GM21529 (cell line): ENCODE data around the gene PLCB4.
"Not testable (repeated sequence)": the region's sequence is repeated elsewhere in the genome, so short reads cannot be mapped to it uniquely, and the experiment has no call there.

Source experiments
- ATAC-seq: cut with Tn5 transposase; IDR thresholded peaks from one replicate; pipeline ENCODE4 v1.9.1; 2021; ENCODE audit not compliant: unreplicated experiment

PLCB4 gene

GRCh38 chr20:9352739-9353138 is 283.9 kb downstream of the PLCB4 start:
- ATAC-seq, result no peak

- no peak for ATAC-seq
Observed at GRCh38 chr20:9353180-9353915, 284.5 kb downstream of the PLCB4 start.

GRCh38 chr20:9353916-9354276 is 285.0 kb downstream of the PLCB4 start:
- ATAC-seq, result no peak

- no peak for ATAC-seq
Observed at GRCh38 chr20:9354579-9354978, 285.7 kb downstream of the PLCB4 start.

GRCh38 chr20:9358001-9358400 is 289.1 kb downstream of the PLCB4 start:
- ATAC-seq, result no peak

GRCh38 chr20:9359561-9360308 is 290.8 kb downstream of the PLCB4 start:
- ATAC-seq, result no peak

- ATAC-seq, result no peak
Observed at GRCh38 chr20:9360431-9360830, 291.5 kb downstream of the PLCB4 start.

GRCh38 chr20:9363673-9364072 is 294.8 kb downstream of the PLCB4 start:
- ATAC-seq, result no peak

GRCh38 chr20:9367328-9367727 is 298.4 kb downstream of the PLCB4 start:
- ATAC-seq, result no peak

GRCh38 chr20:9367746-9368145 is 298.9 kb downstream of the PLCB4 start:
- ATAC-seq, result no peak

- no peak for ATAC-seq
Observed at GRCh38 chr20:9368893-9369292, 300.0 kb downstream of the PLCB4 start.

- no peak for ATAC-seq
Observed at GRCh38 chr20:9369557-9369956, 300.7 kb downstream of the PLCB4 start.

GRCh38 chr20:9374072-9374471 is 305.2 kb downstream of the PLCB4 start:
- ATAC-seq, result no peak

GRCh38 chr20:9374480-9374879 is 305.6 kb downstream of the PLCB4 start:
- no peak for ATAC-seq

- ATAC-seq, result no peak
Observed at GRCh38 chr20:9375221-9375681, 306.4 kb downstream of the PLCB4 start.

GRCh38 chr20:9377007-9377406 is 308.1 kb downstream of the PLCB4 start:
- no peak for ATAC-seq

- ATAC-seq, result not testable (repeated sequence)
Observed at GRCh38 chr20:9385345-9386310, 316.7 kb downstream of the PLCB4 start.

GRCh38 chr20:9388160-9388812 is 319.4 kb downstream of the PLCB4 start:
- no peak for ATAC-seq

- ATAC-seq, result no peak
Observed at GRCh38 chr20:9388813-9389161, 319.9 kb downstream of the PLCB4 start.

- no peak for ATAC-seq
Observed at GRCh38 chr20:9389346-9389745, 320.5 kb downstream of the PLCB4 start.

- ATAC-seq, result no peak
Observed at GRCh38 chr20:9390441-9390840, 321.6 kb downstream of the PLCB4 start.
